ENCODE measurements around the gene TGM2. TPM values are rescaled to one million over a fixed set of nuclear protein-coding genes. Genes with fewer than 3 reads are reported as not detected.

TGM2 gene
- total and polyA plus RNA-seq, 9 of the 15 experiments (the other 6 are each of a cell fraction or from before 2014, with no cell fraction given), result 5.5 to 78.5 (median 37.6) TPM

DNA sequence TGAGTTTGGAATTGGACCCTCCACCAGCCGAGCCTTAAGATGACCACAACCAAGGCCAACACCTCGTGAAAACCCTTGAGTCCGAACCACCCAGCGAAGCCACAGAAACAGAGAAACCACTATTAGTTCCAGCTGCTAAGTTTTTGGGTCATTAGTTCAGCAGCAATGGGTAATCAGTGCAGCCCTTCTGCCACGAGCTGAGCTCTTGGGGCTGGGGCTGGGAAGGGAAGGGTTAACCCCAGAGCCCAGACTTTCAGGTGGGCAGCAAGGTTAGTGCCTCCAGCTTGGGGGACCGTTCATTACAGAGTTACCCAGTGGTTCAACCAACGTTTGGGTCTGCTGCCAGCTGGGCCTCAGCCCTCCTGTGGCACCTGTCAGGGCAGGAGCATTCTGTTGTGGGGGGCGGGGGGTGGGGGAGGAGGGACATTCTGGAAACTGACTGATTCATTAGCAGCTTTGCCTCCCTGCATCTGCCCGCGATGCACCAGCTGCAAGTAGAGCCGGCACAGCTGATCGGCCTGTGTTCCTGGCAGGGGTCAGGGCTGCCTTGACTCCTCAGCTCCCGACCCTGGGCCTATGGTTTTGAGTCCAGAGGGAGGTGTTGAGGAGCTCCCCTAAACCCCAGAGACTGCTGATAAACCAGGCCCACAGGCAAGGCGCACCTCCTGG, 52.7 kb downstream of the TGM2 start:
- Histone ChIP-seq H3K4me2 (ENCODE audit: insufficient read depth, low read length) (no peak overlapping the region), H3K4me1 (replicated peaks in 1 of 2; ENCODE audit: control insufficient read depth in 2 of 2, insufficient read depth in 2 of 2, low read length in 2 of 2) (peaks cover 15 to 36% of the 10 kb centered on the region in 2 experiments), H3K9me3 (replicated peaks; ENCODE audit: control insufficient read depth, insufficient read depth, low read depth, low read length) (no peaks in the 10 kb centered on the region), H3K36me3 (ENCODE audit: control insufficient read depth, insufficient read depth, low read length) (no peaks in the 10 kb centered on the region), H3K4me3 (no peak overlapping the region), H2AFZ (ENCODE audit: low read depth, low read length) (no peak overlapping the region), H4K20me1 (replicated peaks; ENCODE audit: control insufficient read depth, insufficient read depth, low read length) (no peaks in the 10 kb centered on the region), H3K79me2 (ENCODE audit: control insufficient read depth, insufficient read depth, low read length) (no peaks in the 10 kb centered on the region), H3K27ac (ENCODE audit: extremely low read depth, low read depth, low read length) (no peak overlapping the region), H3K27me3 (ENCODE audit: control insufficient read depth in 2 of 2, insufficient read depth in 2 of 2, low read length in 2 of 2) (no peaks in the 10 kb centered on the region), H3K9me1 (ENCODE audit: control insufficient read depth, insufficient read depth, low read length) (no peaks in the 10 kb centered on the region), H3K9ac (ENCODE audit: insufficient read depth in 1 of 2, low read depth in 2 of 2, low read length in 2 of 2) (peak overlapping the region in 1 of 2 experiments; percentile 49; a peak in 1 of 4 replicates)
- CTCF ChIA-PET (ENCODE audit: low intra/inter-chr PET ratio), result interaction anchor here (0.8 kb wide), 1 partner anchor 59 kb away, joined by 3 read pairs; no protein-coding TSS in a partner anchor
- intact Hi-C loops (cut with micrococcal nuclease), result loop anchor here (2.0 to 5.0 kb wide), 2 partner anchors 40 to 210 kb away; partner anchors contain the start of gene VSTM2L
- no peak for DNase-seq (ENCODE audit: extremely low read depth in 1 of 4, low spot score in 3 of 4)
- 72% methylated on average over 10 of the region's 14 CpGs for WGBS (ENCODE audit: insufficient coverage, low coverage, missing lambda C conversion rate)
- no peak for ATAC-seq
- POLR2A ChIA-PET, result interaction anchor here (0.7 kb wide), 1 partner anchor 47 kb away, joined by 3 read pairs; no protein-coding TSS in a partner anchor
- FAIRE-seq, result no peak
- in situ Hi-C loops (cut with MboI), result no loop called here
- TF ChIP-seq HNRNPL (IDR thresholded peaks at IDR 0.05; ENCODE audit: low read depth, low read length) (no peak), ZFX (CRISPR knock-in tag; IDR thresholded peaks at IDR 0.05) (no peak), ETV1 (tag; conservative IDR thresholded peaks at IDR 0.05; ENCODE audit: low read depth) (no peak)
- TF ChIP-seq, protein P1, sequence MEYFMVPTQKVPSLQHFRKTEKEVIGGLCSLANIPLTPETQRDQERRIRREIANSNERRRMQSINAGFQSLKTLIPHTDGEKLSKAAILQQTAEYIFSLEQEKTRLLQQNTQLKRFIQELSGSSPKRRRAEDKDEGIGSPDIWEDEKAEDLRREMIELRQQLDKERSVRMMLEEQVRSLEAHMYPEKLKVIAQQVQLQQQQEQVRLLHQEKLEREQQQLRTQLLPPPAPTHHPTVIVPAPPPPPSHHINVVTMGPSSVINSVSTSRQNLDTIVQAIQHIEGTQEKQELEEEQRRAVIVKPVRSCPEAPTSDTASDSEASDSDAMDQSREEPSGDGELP (CRISPR knock-in tag; IDR thresholded peaks at IDR 0.05; ENCODE audit: borderline replicate concordance), result 0 out of 2 replicates have a peak, but pooled peaks have one; percentile 25
- TF ChIP-seq, protein P2, sequence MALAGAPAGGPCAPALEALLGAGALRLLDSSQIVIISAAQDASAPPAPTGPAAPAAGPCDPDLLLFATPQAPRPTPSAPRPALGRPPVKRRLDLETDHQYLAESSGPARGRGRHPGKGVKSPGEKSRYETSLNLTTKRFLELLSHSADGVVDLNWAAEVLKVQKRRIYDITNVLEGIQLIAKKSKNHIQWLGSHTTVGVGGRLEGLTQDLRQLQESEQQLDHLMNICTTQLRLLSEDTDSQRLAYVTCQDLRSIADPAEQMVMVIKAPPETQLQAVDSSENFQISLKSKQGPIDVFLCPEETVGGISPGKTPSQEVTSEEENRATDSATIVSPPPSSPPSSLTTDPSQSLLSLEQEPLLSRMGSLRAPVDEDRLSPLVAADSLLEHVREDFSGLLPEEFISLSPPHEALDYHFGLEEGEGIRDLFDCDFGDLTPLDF (CRISPR knock-in tag; IDR thresholded peaks at IDR 0.05), result no peak
- BruUV-seq (replicated peaks), result no TSS peak
